Esophagus muscularis mucosa (tissue), 4 donors: ENCODE measurements around the gene ERC2.

ENCODE experiments used
- EP300 ChIP-seq: sonication (generic); formaldehyde crosslinking; IDR thresholded peaks from one replicate; pipeline ENCODE4 v1.6.1; 2017; ENCODE audit warnings: antibody characterized with exemption
- POLR2A ChIP-seq: fragments of 450-650 bp; IDR thresholded peaks from one replicate; pipeline ENCODE4 v1.6.1; 2017; ENCODE audit warnings: antibody characterized with exemption, moderate library complexity, mild to moderate bottlenecking, low read depth
- POLR2AphosphoS5 ChIP-seq, 2 donors: sonication (generic); formaldehyde crosslinking; IDR thresholded peaks; one replicate each; pipeline ENCODE4 v1.6.1; 2017; ENCODE audit warnings: antibody characterized with exemption in 2 of 2
- TF ChIP-seq, protein P1 (sequence below), 3 experiments: fragments of 200-600 bp in 2 of 3; fragments of 450-650 bp in 1 of 3; sonication (generic) in 2 of 3; IDR thresholded peaks; one replicate each; pipeline ENCODE4 v1.5.1; 2017 to 2019; ENCODE audit warnings: antibody characterized with exemption in 3 of 3, mild to moderate bottlenecking in 2 of 3, moderate library complexity in 1 of 3

DNA sequence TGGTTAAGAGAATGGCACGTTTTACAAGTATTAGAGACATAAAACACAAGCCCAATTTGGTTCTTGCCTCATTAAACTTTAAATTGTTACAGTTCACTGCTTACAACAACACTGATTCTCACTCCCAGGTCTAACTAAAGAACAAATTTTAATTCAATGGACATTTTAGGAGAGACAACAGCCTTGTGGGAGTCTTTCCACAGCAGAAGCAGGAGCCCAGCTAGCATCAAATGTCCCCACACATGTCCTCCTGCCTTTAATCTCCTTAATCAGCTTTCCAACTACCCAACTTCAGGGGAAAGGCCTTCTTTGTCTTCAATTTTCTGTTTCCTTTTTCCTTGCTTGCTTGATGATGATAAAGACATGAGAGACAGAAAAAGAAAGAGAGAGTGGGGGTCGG lies 693.4 kb downstream of the ERC2 start:
- TF ChIP-seq POLR2A: no peak
- TF ChIP-seq, protein P1, sequence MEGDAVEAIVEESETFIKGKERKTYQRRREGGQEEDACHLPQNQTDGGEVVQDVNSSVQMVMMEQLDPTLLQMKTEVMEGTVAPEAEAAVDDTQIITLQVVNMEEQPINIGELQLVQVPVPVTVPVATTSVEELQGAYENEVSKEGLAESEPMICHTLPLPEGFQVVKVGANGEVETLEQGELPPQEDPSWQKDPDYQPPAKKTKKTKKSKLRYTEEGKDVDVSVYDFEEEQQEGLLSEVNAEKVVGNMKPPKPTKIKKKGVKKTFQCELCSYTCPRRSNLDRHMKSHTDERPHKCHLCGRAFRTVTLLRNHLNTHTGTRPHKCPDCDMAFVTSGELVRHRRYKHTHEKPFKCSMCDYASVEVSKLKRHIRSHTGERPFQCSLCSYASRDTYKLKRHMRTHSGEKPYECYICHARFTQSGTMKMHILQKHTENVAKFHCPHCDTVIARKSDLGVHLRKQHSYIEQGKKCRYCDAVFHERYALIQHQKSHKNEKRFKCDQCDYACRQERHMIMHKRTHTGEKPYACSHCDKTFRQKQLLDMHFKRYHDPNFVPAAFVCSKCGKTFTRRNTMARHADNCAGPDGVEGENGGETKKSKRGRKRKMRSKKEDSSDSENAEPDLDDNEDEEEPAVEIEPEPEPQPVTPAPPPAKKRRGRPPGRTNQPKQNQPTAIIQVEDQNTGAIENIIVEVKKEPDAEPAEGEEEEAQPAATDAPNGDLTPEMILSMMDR (IDR thresholded peaks at IDR 0.05): no peak
- no peak for TF ChIP-seq POLR2AphosphoS5 (IDR thresholded peaks at IDR 0.05)
- no peak for TF ChIP-seq EP300
